Upper lobe of left lung (tissue), 6 donors: ENCODE measurements around the gene DNPEP. TPM values are rescaled to one million over a fixed set of nuclear protein-coding genes. Genes with fewer than 3 reads are reported as not detected.

Experiments used
- ATAC-seq, 2 donors: fragments of 200-7000 bp; cut with Tn5 transposase; one replicate each; pipeline ENCODE4 v1.9.1; 2022; ENCODE audit warnings: mild to moderate bottlenecking in 2 of 2, moderate library complexity in 2 of 2; ENCODE audit not compliant: low FRiP score in 2 of 2
- DNase-seq, 2 donors: peaks; one replicate each; pipeline ENCODE4 v3.0.0-alpha.2; 2019 to 2020
- H3K27ac ChIP-seq, 4 donors: fragments of 200-600 bp; sonication (generic); one replicate each; pipeline ENCODE4 v1.5.1; 2016 to 2019
- H3K27me3 ChIP-seq, 4 donors: fragments of 200-600 bp; sonication (generic); one replicate each; pipeline ENCODE4 v1.5.1; 2017 to 2019
- H3K36me3 ChIP-seq, 4 donors: fragments of 200-600 bp; sonication (generic); one replicate each; pipeline ENCODE4 v1.5.1; 2016 to 2019
- H3K4me1 ChIP-seq, 4 donors: fragments of 200-600 bp; sonication (generic); one replicate each; pipeline ENCODE4 v1.5.1; 2018 to 2019
- H3K4me3 ChIP-seq, 4 donors: fragments of 200-600 bp; sonication (generic); one replicate each; pipeline ENCODE4 v1.5.1; 2017 to 2019; ENCODE audit warnings: mild to moderate bottlenecking in 2 of 4, moderate library complexity in 1 of 4
- H3K9me3 ChIP-seq, 4 donors: fragments of 200-600 bp; sonication (generic); one replicate each; pipeline ENCODE4 v1.5.1; 2018 to 2019
- CTCF ChIP-seq, 6 experiments: fragments of 450-650 bp in 4 of 6; fragments of 200-600 bp in 2 of 6; sonication (generic) in 2 of 6; IDR thresholded peaks; one replicate each; pipeline ENCODE4 v1.5.1; 2016 to 2019; ENCODE audit warnings: antibody characterized with exemption in 6 of 6
- EP300 ChIP-seq, 4 donors: sonication (generic); formaldehyde crosslinking; IDR thresholded peaks; one replicate each; pipeline ENCODE4 v1.5.1; 2017; ENCODE audit warnings: antibody characterized with exemption in 4 of 4, control low read depth in 2 of 4
- POLR2A ChIP-seq, 4 donors: fragments of 450-650 bp; IDR thresholded peaks; one replicate each; pipeline ENCODE4 v1.5.1; 2016 to 2017; ENCODE audit warnings: antibody characterized with exemption in 4 of 4, mild to moderate bottlenecking in 2 of 4
- POLR2AphosphoS5 ChIP-seq, 2 donors: sonication (generic); formaldehyde crosslinking; IDR thresholded peaks; one replicate each; pipeline ENCODE4 v1.5.1; 2017; ENCODE audit warnings: antibody characterized with exemption in 2 of 2
- WGBS, 2 donors: methylation state at CpG; one replicate each; pipeline ENCODE4 v1.1.5; 2017 to 2018; 5-methylcytosine and 5-hydroxymethylcytosine counted together
- total RNA-seq, 6 donors: library from RNA; depleted of rRNA in 4 of 6; stranded (reverse); fragments of >200 nt in 4 of 6; gene quantifications; one replicate each; pipeline versions ENCODE4 v1.1.0 to v1.2.1, GENCODE V29; 2016 to 2021
- donor health status: DM: no; HTN: no; CAD: no; lungs with moderate emphysema.
- donor health status: DM: no; HTN: yes; CAD: no; lungs with severe emphysema.

The DNPEP gene
- total RNA-seq, 6 donors from 2014 or later: 31.9 to 141 (median 75.1) TPM

DNA sequence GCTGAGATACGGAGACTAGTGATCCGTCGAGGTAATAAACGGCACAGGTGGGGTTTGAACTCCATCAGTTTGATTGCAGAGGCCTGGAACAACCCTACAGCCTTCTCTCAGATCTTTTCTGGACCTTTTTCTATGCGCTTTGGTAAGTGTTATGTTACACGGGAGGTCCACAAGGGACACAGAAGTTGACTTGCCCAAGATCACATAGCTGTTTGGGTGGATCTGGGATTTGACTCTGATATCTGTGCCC is 1.1 kb upstream of the DNPEP start:
- Histone ChIP-seq H3K27me3 (no peaks in the 10 kb centered on the region), H3K4me3 (peak overlapping the region in 3 of 4 donors; percentile 67 to 97 (median 70)), H3K27ac (peak overlapping the region; percentile 83 to 96 (median 94)), H3K9me3 (no peaks in the 10 kb centered on the region), H3K4me1 (peaks cover 31 to 33% (median 31%) of the 10 kb centered on the region in 4 donors), H3K36me3 (peaks cover 3 to 27% (median 23%) of the 10 kb centered on the region in 4 donors)
- DNase-seq (no peak), ATAC-seq (no peak)
- TF ChIP-seq POLR2AphosphoS5 (IDR thresholded peaks at IDR 0.05) (no peak), EP300 (IDR thresholded peaks at IDR 0.05) (no peak), POLR2A (IDR thresholded peaks at IDR 0.05) (no peak), CTCF (IDR thresholded peaks at IDR 0.05) (no peak)
- 48 to 57% methylated on average over 6 of the region's 6 CpGs for WGBS, 2 donors

DNA sequence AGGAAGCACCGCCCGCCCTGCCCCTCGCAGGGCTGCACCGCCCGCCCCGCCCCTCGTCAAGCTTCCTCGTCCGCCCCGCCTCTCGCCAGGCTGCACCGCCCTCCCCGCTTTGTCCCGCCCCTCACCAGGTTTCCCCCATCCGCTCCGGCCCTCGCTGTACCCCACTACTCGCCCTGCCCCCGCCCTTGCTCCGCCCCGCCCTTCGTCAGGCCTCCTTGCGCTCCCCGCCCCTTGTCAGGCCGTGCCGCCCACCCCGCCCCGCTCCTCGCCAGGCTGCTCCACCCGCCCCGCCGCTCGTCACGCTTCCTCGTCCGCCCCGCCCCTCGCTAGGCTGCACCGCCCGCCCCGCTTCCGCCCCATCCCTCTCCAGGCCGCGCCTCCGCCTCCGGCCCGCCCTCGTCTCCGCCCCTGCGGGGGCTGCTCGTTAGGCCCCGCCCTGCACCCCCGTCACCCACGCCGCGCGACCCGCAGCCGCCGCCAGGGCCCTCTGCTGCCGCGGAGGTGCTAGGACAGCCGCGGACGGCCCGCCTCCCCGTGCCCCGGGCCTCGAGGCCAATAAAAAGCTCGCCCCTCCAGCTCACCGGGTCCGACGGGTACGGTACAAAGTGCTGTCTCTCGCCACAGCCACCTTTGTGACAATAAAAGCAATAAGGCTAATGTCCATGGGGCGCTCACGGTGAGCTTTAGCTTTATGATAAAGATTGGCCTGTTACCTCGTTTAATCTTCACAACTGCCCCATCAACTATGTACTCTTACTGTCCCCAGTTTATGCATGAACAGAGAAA is 602 bp upstream of the DNPEP start:
- Histone ChIP-seq H3K4me1 (peaks cover 31 to 37% (median 32%) of the 10 kb centered on the region in 4 donors), H3K27me3 (no peaks in the 10 kb centered on the region), H3K4me3 (peak overlapping the region in 3 of 4 donors; percentile 67 to 97 (median 70)), H3K27ac (peak overlapping the region; percentile 83 to 96 (median 94)), H3K36me3 (peaks cover 3 to 32% (median 24%) of the 10 kb centered on the region in 4 donors), H3K9me3 (no peaks in the 10 kb centered on the region)
- TF ChIP-seq POLR2AphosphoS5 (IDR thresholded peaks at IDR 0.05): peak; percentile 5 to 52
- TF ChIP-seq EP300 (IDR thresholded peaks at IDR 0.05): no peak
- no peak for TF ChIP-seq POLR2A (IDR thresholded peaks at IDR 0.05)
- TF ChIP-seq CTCF (IDR thresholded peaks at IDR 0.05): peak; percentile 79 to 96 (median 92)
- peak; percentile 93 to 94 for ATAC-seq
- DNase-seq: peak; percentile 98 to 100
- 3 to 7% methylated on average over 3 to 13 of the region's 78 CpGs for WGBS, 2 donors

DNA sequence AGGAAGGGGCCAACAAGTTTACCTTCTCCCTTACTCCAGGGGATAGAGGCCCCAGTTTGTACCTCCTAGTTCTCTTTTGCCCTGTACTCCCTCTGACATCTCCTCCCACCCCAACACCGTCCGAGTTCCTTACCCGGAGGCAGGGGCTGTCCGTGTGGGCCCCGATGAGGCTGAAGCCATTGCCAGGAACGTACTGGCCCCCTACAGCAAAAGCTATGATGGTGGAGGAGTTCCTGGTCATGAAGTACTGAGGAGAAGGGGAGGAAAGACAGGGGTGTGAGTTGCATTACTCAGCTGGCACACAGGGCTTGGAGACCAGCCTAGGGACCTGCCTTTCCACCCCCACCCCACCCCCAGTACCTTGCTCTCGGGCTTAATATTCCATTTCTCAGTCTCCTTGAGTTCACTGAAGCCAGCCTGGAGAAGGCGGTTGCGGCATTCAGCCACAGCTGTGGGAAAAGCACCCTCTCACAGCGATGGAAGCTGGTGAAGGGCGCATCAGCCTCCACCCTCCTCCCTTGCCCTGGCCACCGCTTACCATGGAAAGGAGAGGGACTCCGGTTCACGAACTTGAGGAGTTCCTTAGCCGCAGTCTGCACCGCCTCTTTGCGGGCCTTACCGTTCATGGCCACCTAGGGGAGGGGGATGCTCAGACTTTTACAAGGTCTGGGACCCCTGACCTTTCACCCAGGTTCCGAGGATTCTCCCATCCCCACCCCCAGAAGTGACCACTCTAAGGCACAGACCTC is 1.0 kb downstream of the DNPEP start:
- TF ChIP-seq POLR2A (IDR thresholded peaks at IDR 0.05) (no peak), POLR2AphosphoS5 (IDR thresholded peaks at IDR 0.05) (no peak), CTCF (IDR thresholded peaks at IDR 0.05) (no peak)
- no peak for DNase-seq
- H3K27ac ChIP-seq: peak overlapping the region; percentile 92 to 96 (median 94)
- H3K36me3 ChIP-seq: peaks cover 3 to 48% (median 39%) of the 10 kb centered on the region in 4 donors
- H3K4me1 ChIP-seq: peaks cover 31 to 37% (median 32%) of the 10 kb centered on the region in 4 donors
- H3K9me3 ChIP-seq: no peaks in the 10 kb centered on the region
- ATAC-seq: no peak
- peak overlapping the region; percentile 67 to 97 (median 70) for H3K4me3 ChIP-seq
- no peaks in the 10 kb centered on the region for H3K27me3 ChIP-seq
- 46 to 60% methylated on average over 10 to 18 of the region's 19 CpGs for WGBS, 2 donors

- peak in 1 of 2 donors; percentile 41 for DNase-seq
These were observed 1.7 kb downstream of the DNPEP start for GRCh38 chr2:219385958-219386520.

More at GRCh38 chr2:219385958-219386520, 1.7 kb downstream of the DNPEP start:
- no peak for ATAC-seq
- peak overlapping the region in 3 of 4 donors; percentile 92 to 96 (median 93) for H3K27ac ChIP-seq
- H3K4me3 ChIP-seq: peak overlapping the region in 2 of 4 donors; percentile 67 to 97
- WGBS, 2 donors: 94 to 95% methylated on average over 18 to 19 of the region's 19 CpGs
- H3K27me3 ChIP-seq: no peaks in the 10 kb centered on the region
- peaks cover 31 to 37% (median 32%) of the 10 kb centered on the region in 4 donors for H3K4me1 ChIP-seq
- TF ChIP-seq POLR2A (IDR thresholded peaks at IDR 0.05) (no peak), EP300 (IDR thresholded peaks at IDR 0.05) (no peak), POLR2AphosphoS5 (IDR thresholded peaks at IDR 0.05) (no peak), CTCF (IDR thresholded peaks at IDR 0.05) (no peak)
- no peaks in the 10 kb centered on the region for H3K9me3 ChIP-seq
- H3K36me3 ChIP-seq: peaks cover 5 to 55% (median 46%) of the 10 kb centered on the region in 4 donors
